ENCODE data around the gene PEX16.

The PEX16 gene

GRCh38 chr11:45941285-45941684 is 23.6 kb upstream of the PEX16 start:
- no CpG with 5 or more reads among the region's 4 CpGs for WGBS (ENCODE audit: insufficient coverage, insufficient read length)

DNA sequence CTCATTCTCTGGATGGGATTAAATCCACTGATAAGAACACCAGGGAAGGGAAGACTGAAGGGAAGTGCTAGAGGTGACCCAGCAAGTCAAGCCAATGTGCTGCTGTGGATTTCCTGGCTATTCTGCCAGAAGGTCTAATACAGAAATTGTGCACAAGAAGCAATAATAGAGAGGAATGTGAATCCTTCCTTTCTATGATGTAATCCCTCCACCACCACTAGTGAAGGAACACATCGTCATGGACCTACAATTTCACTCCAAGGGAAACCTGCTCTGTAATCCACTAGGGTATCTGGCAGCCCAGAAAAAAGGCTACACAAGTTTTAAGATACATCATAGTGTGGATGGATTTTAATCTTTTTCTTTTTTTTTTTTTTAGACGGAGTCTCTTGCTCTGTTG is 22.2 kb upstream of the PEX16 start:
- Histone ChIP-seq H3K36me3 (ENCODE audit: control insufficient read depth, insufficient read depth, low read length) (peaks cover 5% of the 10 kb centered on the region; the same call in 1 of the 2 replicates), H3K4me1 (ENCODE audit: control insufficient read depth, insufficient read depth, low read length) (no peaks in the 10 kb centered on the region), H3K27me3 (ENCODE audit: control insufficient read depth, insufficient read depth, low read length) (no peaks in the 10 kb centered on the region), H3K27ac (ENCODE audit: low read length) (no peak overlapping the region), H3K9me3 (ENCODE audit: control insufficient read depth, insufficient read depth, low read length) (no peaks in the 10 kb centered on the region), H3K4me3 (ENCODE audit: low read length) (no peak overlapping the region)
- no CpG with 5 or more reads among the region's 2 CpGs for WGBS (ENCODE audit: insufficient coverage, insufficient read length)
- DNase-seq (ENCODE audit: low read depth, low spot score): no peak

More at GRCh38 chr11:45941285-45941684, 23.6 kb upstream of the PEX16 start:
- H3K27ac ChIP-seq (ENCODE audit: low read length): no peak overlapping the region
- no peaks in the 10 kb centered on the region for H3K9me3 ChIP-seq (ENCODE audit: control insufficient read depth, insufficient read depth, low read length)
- no peak overlapping the region for H3K4me3 ChIP-seq (ENCODE audit: low read length)
- no peaks in the 10 kb centered on the region for H3K4me1 ChIP-seq (ENCODE audit: control insufficient read depth, insufficient read depth, low read length)
- no peaks in the 10 kb centered on the region; the same call in 1 of the 2 replicates for H3K36me3 ChIP-seq (ENCODE audit: control insufficient read depth, insufficient read depth, low read length)
- no peaks in the 10 kb centered on the region for H3K27me3 ChIP-seq (ENCODE audit: control insufficient read depth, insufficient read depth, low read length)
- no peak for DNase-seq (ENCODE audit: low read depth, low spot score)

DNA sequence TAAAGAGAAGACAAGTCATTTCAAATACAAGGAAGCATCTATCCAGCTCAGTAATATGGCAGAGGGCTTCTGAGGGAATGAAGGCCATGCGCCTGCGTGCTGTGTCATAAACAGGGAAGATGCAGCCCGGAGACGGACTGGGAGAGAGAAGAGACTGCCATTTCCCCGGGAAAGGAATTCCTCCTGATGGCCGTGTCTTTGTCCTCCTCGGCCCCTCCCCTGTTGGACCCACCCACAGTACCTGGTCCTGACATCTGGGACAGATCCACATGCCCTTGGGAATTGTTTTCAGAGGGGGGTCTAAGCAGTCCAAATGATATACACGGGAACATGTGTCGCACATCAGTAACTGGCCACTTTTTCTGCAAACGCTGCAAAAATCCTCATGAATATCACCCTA is 20.2 kb upstream of the PEX16 start:
- Histone ChIP-seq H3K36me3 (ENCODE audit: control insufficient read depth, insufficient read depth, low read length) (peaks cover 10% of the 10 kb centered on the region; the same call in 1 of the 2 replicates), H3K9me3 (ENCODE audit: control insufficient read depth, insufficient read depth, low read length) (no peaks in the 10 kb centered on the region), H3K4me3 (ENCODE audit: low read length) (no peak overlapping the region), H3K4me1 (ENCODE audit: control insufficient read depth, insufficient read depth, low read length) (no peaks in the 10 kb centered on the region), H3K27me3 (ENCODE audit: control insufficient read depth, insufficient read depth, low read length) (no peaks in the 10 kb centered on the region), H3K27ac (ENCODE audit: low read length) (no peak overlapping the region)
- DNase-seq (ENCODE audit: low read depth, low spot score): no peak
- no CpG with 5 or more reads among the region's 10 CpGs for WGBS (ENCODE audit: insufficient coverage, insufficient read length)

- no peak overlapping the region for H3K4me3 ChIP-seq (ENCODE audit: low read length)
- no peak for DNase-seq (ENCODE audit: low read depth, low spot score)
- no peaks in the 10 kb centered on the region for H3K9me3 ChIP-seq (ENCODE audit: control insufficient read depth, insufficient read depth, low read length)
- H3K27ac ChIP-seq (ENCODE audit: low read length): no peak overlapping the region
- H3K4me1 ChIP-seq (ENCODE audit: control insufficient read depth, insufficient read depth, low read length): no peaks in the 10 kb centered on the region
- H3K27me3 ChIP-seq (ENCODE audit: control insufficient read depth, insufficient read depth, low read length): no peaks in the 10 kb centered on the region
- H3K36me3 ChIP-seq (ENCODE audit: control insufficient read depth, insufficient read depth, low read length): peaks cover 12% of the 10 kb centered on the region; the same call in 1 of the 2 replicates
- WGBS (ENCODE audit: insufficient coverage, insufficient read length): no CpG with 5 or more reads among the region's 4 CpGs
Observed at GRCh38 chr11:45936511-45937054, 18.9 kb upstream of the PEX16 start.

DNA sequence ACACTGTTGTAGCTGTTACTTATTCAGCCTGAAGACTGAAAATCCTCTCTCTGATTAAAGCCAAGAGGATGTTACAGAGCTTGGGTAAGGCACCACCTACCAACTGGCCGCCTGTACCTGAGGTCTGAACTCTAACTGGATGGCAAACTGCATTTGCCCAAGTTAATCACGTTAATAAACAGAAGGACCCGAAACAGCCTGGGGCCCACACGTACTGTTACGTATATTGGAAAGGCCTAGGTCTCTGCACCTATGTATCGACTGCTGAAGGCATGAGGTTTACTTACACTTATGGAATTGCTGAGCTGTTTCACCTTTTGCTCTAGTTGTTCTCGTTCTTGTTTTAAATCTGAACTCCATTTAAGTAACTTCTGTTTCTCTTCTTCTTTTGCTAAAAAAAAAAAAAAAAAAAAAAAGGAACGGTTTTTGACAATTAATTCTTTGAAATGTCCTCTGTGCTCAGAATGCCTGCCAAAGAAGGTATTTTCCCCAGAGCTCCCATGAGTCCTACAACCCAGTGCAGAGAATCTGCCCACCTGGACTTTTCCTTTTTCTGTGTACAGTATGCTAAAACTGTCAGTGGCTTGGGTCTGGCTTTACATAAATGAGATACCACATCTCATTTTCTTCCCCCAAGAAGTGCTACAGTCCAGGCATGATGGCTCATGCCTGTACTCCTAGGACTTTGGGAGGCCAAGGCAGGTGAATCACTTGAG is 17.8 kb upstream of the PEX16 start:
- Histone ChIP-seq H3K4me1 (ENCODE audit: control insufficient read depth, insufficient read depth, low read length) (no peaks in the 10 kb centered on the region), H3K36me3 (ENCODE audit: control insufficient read depth, insufficient read depth, low read length) (peaks cover 12% of the 10 kb centered on the region; the same call in 1 of the 2 replicates), H3K27ac (ENCODE audit: low read length) (no peak overlapping the region), H3K9me3 (ENCODE audit: control insufficient read depth, insufficient read depth, low read length) (no peaks in the 10 kb centered on the region), H3K4me3 (ENCODE audit: low read length) (no peak overlapping the region), H3K27me3 (ENCODE audit: control insufficient read depth, insufficient read depth, low read length) (no peaks in the 10 kb centered on the region)
- no peak for DNase-seq (ENCODE audit: low read depth, low spot score)
- no CpG with 5 or more reads among the region's 8 CpGs for WGBS (ENCODE audit: insufficient coverage, insufficient read length)

- H3K36me3 ChIP-seq (ENCODE audit: control insufficient read depth, insufficient read depth, low read length): peaks cover 12% of the 10 kb centered on the region; the same call in 1 of the 2 replicates
- no peaks in the 10 kb centered on the region for H3K4me1 ChIP-seq (ENCODE audit: control insufficient read depth, insufficient read depth, low read length)
- DNase-seq (ENCODE audit: low read depth, low spot score): no peak
- no peak overlapping the region for H3K4me3 ChIP-seq (ENCODE audit: low read length)
- H3K27ac ChIP-seq (ENCODE audit: low read length): no peak overlapping the region
- WGBS (ENCODE audit: insufficient coverage, insufficient read length): no CpG with 5 or more reads among the region's 12 CpGs
- no peaks in the 10 kb centered on the region for H3K9me3 ChIP-seq (ENCODE audit: control insufficient read depth, insufficient read depth, low read length)
- no peaks in the 10 kb centered on the region for H3K27me3 ChIP-seq (ENCODE audit: control insufficient read depth, insufficient read depth, low read length)
Observed at GRCh38 chr11:45934580-45935318, 17.1 kb upstream of the PEX16 start.

DNA sequence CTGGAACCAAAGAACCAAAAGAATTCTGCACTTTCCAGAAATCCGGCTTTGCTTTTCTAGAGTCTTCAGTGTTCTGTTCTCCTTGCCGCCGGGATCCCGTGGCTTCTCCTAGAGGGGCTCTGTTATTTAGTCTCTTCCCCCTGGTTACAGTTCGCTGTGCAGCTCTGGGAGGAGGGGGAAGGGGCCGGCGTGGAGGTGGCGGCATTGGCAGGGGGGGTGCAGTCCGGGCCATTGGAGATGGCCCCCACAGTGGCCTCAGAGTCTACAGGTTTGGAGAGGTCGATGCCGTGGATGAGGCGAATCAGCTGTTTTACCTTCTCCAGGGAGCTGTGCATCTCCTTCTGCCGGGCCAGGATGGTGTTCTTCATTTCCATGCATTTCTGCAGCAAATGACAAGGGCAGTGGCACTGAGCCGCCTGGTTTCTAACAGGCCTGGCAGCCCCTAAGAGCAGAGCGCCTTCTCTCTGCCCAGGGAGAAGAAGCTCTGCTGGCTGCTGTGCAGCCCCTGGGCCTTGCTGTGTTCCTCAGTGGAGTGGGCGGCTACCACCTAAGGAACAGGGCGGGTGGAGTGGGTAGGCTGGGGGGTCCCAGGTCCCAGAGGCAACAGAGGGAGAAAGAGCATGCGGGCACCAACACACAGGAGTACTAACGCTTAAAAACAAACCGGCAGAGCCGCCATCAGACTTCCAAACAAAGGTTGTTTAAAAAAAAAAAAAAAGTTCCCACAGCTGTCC is 16.3 kb upstream of the PEX16 start:
- no peak for DNase-seq (ENCODE audit: low read depth, low spot score)
- H3K27ac ChIP-seq (ENCODE audit: low read length): no peak overlapping the region
- H3K27me3 ChIP-seq (ENCODE audit: control insufficient read depth, insufficient read depth, low read length): no peaks in the 10 kb centered on the region
- H3K9me3 ChIP-seq (ENCODE audit: control insufficient read depth, insufficient read depth, low read length): no peaks in the 10 kb centered on the region
- H3K4me3 ChIP-seq (ENCODE audit: low read length): no peak overlapping the region
- no peaks in the 10 kb centered on the region for H3K4me1 ChIP-seq (ENCODE audit: control insufficient read depth, insufficient read depth, low read length)
- WGBS (ENCODE audit: insufficient coverage, insufficient read length): no CpG with 5 or more reads among the region's 21 CpGs
- H3K36me3 ChIP-seq (ENCODE audit: control insufficient read depth, insufficient read depth, low read length): peaks cover 12% of the 10 kb centered on the region

GRCh38 chr11:45933131-45933831 is 15.6 kb upstream of the PEX16 start:
- Histone ChIP-seq H3K4me3 (ENCODE audit: low read length) (no peak overlapping the region), H3K4me1 (ENCODE audit: control insufficient read depth, insufficient read depth, low read length) (no peaks in the 10 kb centered on the region), H3K27ac (ENCODE audit: low read length) (no peak overlapping the region), H3K36me3 (ENCODE audit: control insufficient read depth, insufficient read depth, low read length) (peaks cover 16% of the 10 kb centered on the region), H3K9me3 (ENCODE audit: control insufficient read depth, insufficient read depth, low read length) (no peaks in the 10 kb centered on the region), H3K27me3 (ENCODE audit: control insufficient read depth, insufficient read depth, low read length) (no peaks in the 10 kb centered on the region)
- no CpG with 5 or more reads among the region's 15 CpGs for WGBS (ENCODE audit: insufficient coverage, insufficient read length)
- no peak for DNase-seq (ENCODE audit: low read depth, low spot score)

GRCh38 chr11:45932217-45932616 is 14.5 kb upstream of the PEX16 start:
- H3K27ac ChIP-seq (ENCODE audit: low read length): no peak overlapping the region
- no CpG with 5 or more reads among the region's 8 CpGs for WGBS (ENCODE audit: insufficient coverage, insufficient read length)

DNA sequence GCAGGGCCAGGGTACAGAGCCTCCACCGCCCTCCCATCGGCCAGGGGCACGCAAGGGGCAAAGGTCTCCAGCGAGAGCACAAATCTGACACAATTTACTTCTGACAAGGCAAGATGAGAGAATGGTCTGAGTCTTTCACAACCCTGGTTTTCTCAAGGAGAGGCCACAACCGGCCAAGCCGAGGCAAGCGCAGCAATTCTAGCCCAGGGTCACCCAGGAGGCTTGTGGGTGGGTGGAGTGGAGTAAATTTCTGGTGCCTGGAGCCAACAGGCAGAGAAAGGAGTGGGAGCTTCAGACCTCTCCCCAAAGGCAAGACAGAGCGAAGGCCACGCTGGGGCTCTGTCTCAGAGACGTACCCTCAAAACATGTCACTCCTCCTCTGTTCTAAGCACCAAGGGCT is 14.1 kb upstream of the PEX16 start:
- Histone ChIP-seq H3K36me3 (ENCODE audit: control insufficient read depth, insufficient read depth, low read length) (peaks cover 29% of the 10 kb centered on the region), H3K9me3 (ENCODE audit: control insufficient read depth, insufficient read depth, low read length) (no peaks in the 10 kb centered on the region), H3K4me1 (ENCODE audit: control insufficient read depth, insufficient read depth, low read length) (no peaks in the 10 kb centered on the region), H3K27ac (ENCODE audit: low read length) (no peak overlapping the region), H3K27me3 (ENCODE audit: control insufficient read depth, insufficient read depth, low read length) (no peaks in the 10 kb centered on the region), H3K4me3 (ENCODE audit: low read length) (no peak overlapping the region)
- DNase-seq (ENCODE audit: low read depth, low spot score): no peak
- no CpG with 5 or more reads among the region's 10 CpGs for WGBS (ENCODE audit: insufficient coverage, insufficient read length)

More at GRCh38 chr11:45932217-45932616, 14.5 kb upstream of the PEX16 start:
- no peaks in the 10 kb centered on the region for H3K27me3 ChIP-seq (ENCODE audit: control insufficient read depth, insufficient read depth, low read length)
- DNase-seq (ENCODE audit: low read depth, low spot score): no peak
- H3K4me1 ChIP-seq (ENCODE audit: control insufficient read depth, insufficient read depth, low read length): no peaks in the 10 kb centered on the region
- peaks cover 26% of the 10 kb centered on the region for H3K36me3 ChIP-seq (ENCODE audit: control insufficient read depth, insufficient read depth, low read length)
- H3K9me3 ChIP-seq (ENCODE audit: control insufficient read depth, insufficient read depth, low read length): no peaks in the 10 kb centered on the region
- H3K4me3 ChIP-seq (ENCODE audit: low read length): no peak overlapping the region

Measured in iPS DF 6.9 (cell line).